Activated CD4-positive, alpha-beta T cell treated with anti-CD3 and anti-CD28 coated beads for 36 hours (primary cell): ENCODE results near the gene TANGO2. TPM values are rescaled to one million over a fixed set of nuclear protein-coding genes. Genes with fewer than 3 reads are reported as not detected.

ENCODE experiments used
- ATAC-seq: fragments of 200-7000 bp; cut with Tn5 transposase; one replicate; pipeline ENCODE4 v1.10.0; 2021; ENCODE audit warnings: mild to moderate bottlenecking, moderate library complexity
- CTCF ChIA-PET: fragments of 350-600 bp; sonication (Branson Sonifier 250); formaldehyde crosslinking; loops from one replicate; lab custom pipeline; 2021; ENCODE audit warnings: antibody characterized with exemption; lab: Charles Lee
- POLR2A ChIA-PET: fragments of 350-600 bp; sonication (Branson Sonifier 250); formaldehyde crosslinking; loops from one replicate; lab custom pipeline; 2021; ENCODE audit warnings: antibody characterized with exemption, inconsistent platforms; lab: Charles Lee
- DNase-seq: peaks from one replicate; pipeline ENCODE4 v3.0.0-alpha.2; 2020
- H3K27ac Mint-ChIP-seq: one replicate; pipeline ENCODE4 v1.8.0; 2021; ENCODE audit warnings: mixed read lengths
- H3K27me3 Mint-ChIP-seq: one replicate; pipeline ENCODE4 v1.8.0; 2021; ENCODE audit warnings: mixed read lengths
- H3K36me3 Mint-ChIP-seq: one replicate; pipeline ENCODE4 v1.8.0; 2021; ENCODE audit warnings: low read depth, mixed read lengths
- H3K4me1 Mint-ChIP-seq: one replicate; pipeline ENCODE4 v1.8.0; 2021; ENCODE audit warnings: mixed read lengths
- H3K4me3 Mint-ChIP-seq: one replicate; pipeline ENCODE4 v1.8.0; 2021; ENCODE audit warnings: mild to moderate bottlenecking, moderate library complexity, mixed read lengths
- H3K9me3 Mint-ChIP-seq: one replicate; pipeline ENCODE4 v1.8.0; 2021; ENCODE audit warnings: low read depth, mixed read lengths
- intact Hi-C, 2 experiments: fragments of 100-400 bp; cut with DNase I in 1 of 2; cut with micrococcal nuclease in 1 of 2; formaldehyde crosslinking; loops; one replicate each; pipeline versions ENCODE4 v1.14.2 to v1.15.1; 2022 to 2024; cut with DNase I, micrococcal nuclease
- total RNA-seq, 2 experiments: library from RNA; stranded (reverse); gene quantifications; one replicate each; pipeline ENCODE4 v1.2.3, GENCODE V29; 2021

TANGO2 gene
- total RNA-seq, 2 experiments from 2014 or later = 20.3 to 22.8 TPM

GRCh38 chr22:20032407-20032991, 11.6 kb downstream of the TANGO2 start:
- no peaks in the 10 kb centered on the region for H3K27me3 Mint-ChIP-seq
- H3K36me3 Mint-ChIP-seq = peaks cover under 1% of the 10 kb centered on the region
- ChIA-PET POLR2A (no interaction called here), CTCF (interaction anchor here (0.8 kb wide), 1 partner anchor 20 kb away, joined by 3 read pairs; no protein-coding TSS in a partner anchor)
- intact Hi-C loops = no loop called here
- H3K4me1 Mint-ChIP-seq = peaks cover 20% of the 10 kb centered on the region
- ATAC-seq (no peak), DNase-seq (no peak)
- no peak overlapping the region for H3K4me3 Mint-ChIP-seq
- no peaks in the 10 kb centered on the region for H3K9me3 Mint-ChIP-seq
- no peak overlapping the region for H3K27ac Mint-ChIP-seq

GRCh38 chr22:20033045-20033706, 12.3 kb downstream of the TANGO2 start:
- Mint-ChIP-seq H3K27me3 (no peaks in the 10 kb centered on the region), H3K9me3 (no peaks in the 10 kb centered on the region), H3K4me3 (no peak overlapping the region), H3K36me3 (peaks cover 5% of the 10 kb centered on the region), H3K4me1 (peaks cover 25% of the 10 kb centered on the region), H3K27ac (no peak overlapping the region)
- ATAC-seq = no peak
- no peak for DNase-seq
- ChIA-PET CTCF (interaction anchor here (1.0 kb wide), 1 partner anchor 12 kb away, joined by 3 read pairs; no protein-coding TSS in a partner anchor), POLR2A (no interaction called here)
- intact Hi-C loops = no loop called here

GRCh38 chr22:20034143-20034542, 13.2 kb downstream of the TANGO2 start:
- POLR2A ChIA-PET = no interaction called here
- CTCF ChIA-PET = interaction anchor here (0.7 to 1.0 kb wide), 2 partner anchors 11 to 211 kb away, joined by 3 read pairs; no protein-coding TSS in a partner anchor

GRCh38 chr22:20035375-20036083, 14.6 kb downstream of the TANGO2 start:
- no peak overlapping the region for H3K4me3 Mint-ChIP-seq
- peaks cover 7% of the 10 kb centered on the region for H3K36me3 Mint-ChIP-seq
- ATAC-seq (no peak), DNase-seq (no peak)
- H3K4me1 Mint-ChIP-seq = peaks cover 25% of the 10 kb centered on the region
- H3K9me3 Mint-ChIP-seq = no peaks in the 10 kb centered on the region
- H3K27me3 Mint-ChIP-seq = no peaks in the 10 kb centered on the region
- intact Hi-C loops = loop anchor here in 1 of 2 experiments (5.0 kb wide), 1 partner anchor 67 kb away; no protein-coding TSS in a partner anchor
- H3K27ac Mint-ChIP-seq = no peak overlapping the region
- CTCF ChIA-PET = no interaction called here
- POLR2A ChIA-PET = no interaction called here

More at GRCh38 chr22:20034143-20034542, 13.2 kb downstream of the TANGO2 start:
- Mint-ChIP-seq H3K9me3 (no peaks in the 10 kb centered on the region), H3K27ac (no peak overlapping the region), H3K4me3 (no peak overlapping the region), H3K27me3 (no peaks in the 10 kb centered on the region), H3K36me3 (peaks cover 7% of the 10 kb centered on the region), H3K4me1 (peaks cover 25% of the 10 kb centered on the region)
- intact Hi-C loops = no loop called here
- no peak for DNase-seq
- ATAC-seq = no peak

- Mint-ChIP-seq H3K9me3 (no peaks in the 10 kb centered on the region), H3K36me3 (peaks cover 7% of the 10 kb centered on the region), H3K27me3 (no peaks in the 10 kb centered on the region), H3K4me1 (peaks cover 25% of the 10 kb centered on the region), H3K27ac (no peak overlapping the region), H3K4me3 (no peak overlapping the region)
- ATAC-seq = no peak
- CTCF ChIA-PET = no interaction called here
- intact Hi-C loops = loop anchor here in 1 of 2 experiments (5.0 kb wide), 1 partner anchor 66 kb away; no protein-coding TSS in a partner anchor
- POLR2A ChIA-PET = no interaction called here
- no peak for DNase-seq
Measured at GRCh38 chr22:20036084-20036482, 15.2 kb downstream of the TANGO2 start.

GRCh38 chr22:20036535-20037392, 15.9 kb downstream of the TANGO2 start:
- intact Hi-C loops = loop anchor here in 1 of 2 experiments (5.0 kb wide), 1 partner anchor 66 kb away; no protein-coding TSS in a partner anchor
- Mint-ChIP-seq H3K4me3 (no peak overlapping the region), H3K4me1 (peaks cover 20% of the 10 kb centered on the region), H3K9me3 (no peaks in the 10 kb centered on the region), H3K36me3 (peaks cover 7% of the 10 kb centered on the region), H3K27ac (peak overlapping the region; percentile 67), H3K27me3 (no peaks in the 10 kb centered on the region)
- ATAC-seq (no peak), DNase-seq (no peak)
- ChIA-PET CTCF (no interaction called here), POLR2A (no interaction called here)

GRCh38 chr22:20037419-20037818, 16.5 kb downstream of the TANGO2 start:
- H3K9me3 Mint-ChIP-seq = no peaks in the 10 kb centered on the region
- peak; percentile 24 for DNase-seq
- intact Hi-C loops = loop anchor here in 1 of 2 experiments (5.0 kb wide), 1 partner anchor 65 kb away; no protein-coding TSS in a partner anchor

GRCh38 chr22:20038574-20038973, 17.7 kb downstream of the TANGO2 start:
- ChIA-PET CTCF (interaction anchor here (1.0 kb wide), 1 partner anchor 67 kb away, joined by 3 read pairs; no protein-coding TSS in a partner anchor), POLR2A (interaction anchor here (0.7 kb wide), 1 partner anchor 17 kb away, joined by 3 read pairs; no protein-coding TSS in a partner anchor)
- Mint-ChIP-seq H3K4me3 (no peak overlapping the region), H3K27ac (no peak overlapping the region), H3K9me3 (no peaks in the 10 kb centered on the region), H3K27me3 (no peaks in the 10 kb centered on the region), H3K4me1 (peaks cover 16% of the 10 kb centered on the region), H3K36me3 (peaks cover 13% of the 10 kb centered on the region)
- intact Hi-C loops = loop anchor here in 1 of 2 experiments (5.0 kb wide), 1 partner anchor 64 kb away; no protein-coding TSS in a partner anchor
- DNase-seq (no peak), ATAC-seq (no peak)

More at GRCh38 chr22:20037419-20037818, 16.5 kb downstream of the TANGO2 start:
- H3K4me1 Mint-ChIP-seq = peaks cover 17% of the 10 kb centered on the region
- peak overlapping the region; percentile 67 for H3K27ac Mint-ChIP-seq
- ChIA-PET CTCF (no interaction called here), POLR2A (no interaction called here)
- peak; percentile 85 for ATAC-seq
- no peak overlapping the region for H3K4me3 Mint-ChIP-seq
- peaks cover 7% of the 10 kb centered on the region for H3K36me3 Mint-ChIP-seq
- no peaks in the 10 kb centered on the region for H3K27me3 Mint-ChIP-seq

- ATAC-seq (no peak), DNase-seq (no peak)
- Mint-ChIP-seq H3K36me3 (peaks cover 17% of the 10 kb centered on the region), H3K4me1 (peaks cover 16% of the 10 kb centered on the region), H3K27me3 (no peaks in the 10 kb centered on the region), H3K4me3 (no peak overlapping the region), H3K9me3 (no peaks in the 10 kb centered on the region), H3K27ac (no peak overlapping the region)
- ChIA-PET POLR2A (no interaction called here), CTCF (no interaction called here)
- intact Hi-C loops = loop anchor here in 1 of 2 experiments (5.0 kb wide), 1 partner anchor 62 kb away; no protein-coding TSS in a partner anchor
Measured at GRCh38 chr22:20039683-20040325, 18.9 kb downstream of the TANGO2 start.
